Adipocyte (in vitro differentiated cells): ENCODE data around the gene PYGL.
"Not testable (repeated sequence)": the region's sequence is repeated elsewhere in the genome, so short reads cannot be mapped to it uniquely, and the experiment has no call there.

Source experiments
- DNase-seq: peaks from one replicate; pipeline ENCODE4 v3.0.0-alpha.2; 2015; ENCODE audit warnings: low read depth
- H3K27me3 ChIP-seq: replicated peaks from 2 replicates; pipeline ENCODE4 v1.7.0; 2013; ENCODE audit warnings: mild to moderate bottlenecking, low read length, moderate library complexity; ENCODE audit not compliant: control insufficient read depth, insufficient read depth
- H3K36me3 ChIP-seq: 2 replicates; pipeline ENCODE4 v1.7.0; 2013; ENCODE audit warnings: low read length, mild to moderate bottlenecking, moderate library complexity; ENCODE audit not compliant: control insufficient read depth, insufficient read depth, severe bottlenecking
- H3K4me1 ChIP-seq: 2 replicates; pipeline ENCODE4 v1.7.0; 2013; ENCODE audit warnings: mild to moderate bottlenecking, low read length, moderate library complexity; ENCODE audit not compliant: control insufficient read depth, insufficient read depth
- H3K4me3 ChIP-seq: 2 replicates; pipeline ENCODE4 v1.7.0; 2013; ENCODE audit warnings: mild to moderate bottlenecking, low read length, moderate library complexity
- H3K9ac ChIP-seq: 2 replicates; pipeline ENCODE4 v1.7.0; 2013; ENCODE audit warnings: mild to moderate bottlenecking, low read length, moderate library complexity
- H3K9me3 ChIP-seq: 2 replicates; pipeline ENCODE4 v1.7.0; 2013; ENCODE audit warnings: mild to moderate bottlenecking, low read length, moderate library complexity; ENCODE audit not compliant: control insufficient read depth

The PYGL gene

GRCh38 chr14:50970886-50971781, 26.9 kb upstream of the PYGL start:
- H3K27me3 ChIP-seq, result no peaks in the 10 kb centered on the region
- H3K9me3 ChIP-seq, result no peaks in the 10 kb centered on the region
- no peaks in the 10 kb centered on the region for H3K36me3 ChIP-seq
- H3K9ac ChIP-seq, result no peak overlapping the region
- no peak for DNase-seq
- peaks cover 5% of the 10 kb centered on the region for H3K4me1 ChIP-seq
- H3K4me3 ChIP-seq, result no peak overlapping the region

- no peaks in the 10 kb centered on the region for H3K9me3 ChIP-seq
- H3K9ac ChIP-seq, result no peak overlapping the region
- no peaks in the 10 kb centered on the region for H3K27me3 ChIP-seq
- H3K4me3 ChIP-seq, result no peak overlapping the region
- peaks cover 27% of the 10 kb centered on the region for H3K4me1 ChIP-seq
- DNase-seq, result peak; percentile 64
- H3K36me3 ChIP-seq, result no peaks in the 10 kb centered on the region
These were observed 23.5 kb upstream of the PYGL start for GRCh38 chr14:50967790-50968189.

GRCh38 chr14:50967103-50967502, 22.8 kb upstream of the PYGL start:
- DNase-seq, result peak; percentile 88
- Histone ChIP-seq H3K9me3 (no peaks in the 10 kb centered on the region), H3K9ac (no peak overlapping the region), H3K36me3 (no peaks in the 10 kb centered on the region), H3K4me3 (no peak overlapping the region), H3K27me3 (no peaks in the 10 kb centered on the region), H3K4me1 (peaks cover 31% of the 10 kb centered on the region)

GRCh38 chr14:50964683-50965390, 20.6 kb upstream of the PYGL start:
- DNase-seq, result peak; percentile 96

GRCh38 chr14:50963919-50964318, 19.6 kb upstream of the PYGL start:
- Histone ChIP-seq H3K9ac (no peak overlapping the region), H3K9me3 (no peaks in the 10 kb centered on the region), H3K4me1 (peaks cover 46% of the 10 kb centered on the region), H3K27me3 (no peaks in the 10 kb centered on the region), H3K4me3 (no peak overlapping the region), H3K36me3 (no peaks in the 10 kb centered on the region)
- no peak for DNase-seq

More at GRCh38 chr14:50964683-50965390, 20.6 kb upstream of the PYGL start:
- Histone ChIP-seq H3K36me3 (no peaks in the 10 kb centered on the region), H3K4me3 (no peak overlapping the region), H3K9ac (peak overlapping the region; percentile 5), H3K4me1 (peaks cover 46% of the 10 kb centered on the region), H3K27me3 (no peaks in the 10 kb centered on the region), H3K9me3 (no peaks in the 10 kb centered on the region)

- Histone ChIP-seq H3K27me3 (no peaks in the 10 kb centered on the region), H3K4me3 (peak overlapping the region; percentile 69), H3K9me3 (no peaks in the 10 kb centered on the region), H3K4me1 (peaks cover 46% of the 10 kb centered on the region), H3K9ac (peak overlapping the region; percentile 78), H3K36me3 (no peaks in the 10 kb centered on the region)
- peak; percentile 70 for DNase-seq
These were observed 17.4 kb upstream of the PYGL start for GRCh38 chr14:50961605-50962221.

- no peaks in the 10 kb centered on the region for H3K9me3 ChIP-seq
- H3K36me3 ChIP-seq, result no peaks in the 10 kb centered on the region
- H3K27me3 ChIP-seq, result no peaks in the 10 kb centered on the region
- H3K9ac ChIP-seq, result no peak overlapping the region
- H3K4me3 ChIP-seq, result no peak overlapping the region
- peaks cover 26% of the 10 kb centered on the region for H3K4me1 ChIP-seq
- peak; percentile 7 for DNase-seq
These were observed 13.0 kb upstream of the PYGL start for GRCh38 chr14:50957296-50957695.

GRCh38 chr14:50956421-50956820, 12.1 kb upstream of the PYGL start:
- peaks cover 19% of the 10 kb centered on the region for H3K4me1 ChIP-seq
- DNase-seq, H3K4me3 ChIP-seq, H3K36me3 ChIP-seq, H3K27me3 ChIP-seq, H3K9ac ChIP-seq, H3K9me3 ChIP-seq: not testable (repeated sequence)

- H3K27me3 ChIP-seq, result no peaks in the 10 kb centered on the region
- peak; percentile 91 for DNase-seq
- peak overlapping the region; percentile 68 for H3K9ac ChIP-seq
- peaks cover 10% of the 10 kb centered on the region for H3K4me1 ChIP-seq
- no peaks in the 10 kb centered on the region for H3K36me3 ChIP-seq
- H3K4me3 ChIP-seq, result no peak overlapping the region
- no peaks in the 10 kb centered on the region for H3K9me3 ChIP-seq
These were observed 11.2 kb upstream of the PYGL start for GRCh38 chr14:50955373-50956043.

- Histone ChIP-seq H3K9ac (peak overlapping the region; percentile 68), H3K9me3 (no peaks in the 10 kb centered on the region), H3K4me1 (peaks cover 10% of the 10 kb centered on the region), H3K27me3 (no peaks in the 10 kb centered on the region), H3K36me3 (no peaks in the 10 kb centered on the region), H3K4me3 (no peak overlapping the region)
- peak; percentile 79 for DNase-seq
These were observed 10.6 kb upstream of the PYGL start for GRCh38 chr14:50954811-50955372.
